ENCODE measurements around the gene HECTD1.
"Not testable (repeated sequence)": the region's sequence is repeated elsewhere in the genome, so short reads cannot be mapped to it uniquely, and the experiment has no call there.

The HECTD1 gene

GRCh38 chr14:31192544-31192943 lies 15.0 kb downstream of the HECTD1 start:
- not testable (repeated sequence) for DNase-seq

DNA sequence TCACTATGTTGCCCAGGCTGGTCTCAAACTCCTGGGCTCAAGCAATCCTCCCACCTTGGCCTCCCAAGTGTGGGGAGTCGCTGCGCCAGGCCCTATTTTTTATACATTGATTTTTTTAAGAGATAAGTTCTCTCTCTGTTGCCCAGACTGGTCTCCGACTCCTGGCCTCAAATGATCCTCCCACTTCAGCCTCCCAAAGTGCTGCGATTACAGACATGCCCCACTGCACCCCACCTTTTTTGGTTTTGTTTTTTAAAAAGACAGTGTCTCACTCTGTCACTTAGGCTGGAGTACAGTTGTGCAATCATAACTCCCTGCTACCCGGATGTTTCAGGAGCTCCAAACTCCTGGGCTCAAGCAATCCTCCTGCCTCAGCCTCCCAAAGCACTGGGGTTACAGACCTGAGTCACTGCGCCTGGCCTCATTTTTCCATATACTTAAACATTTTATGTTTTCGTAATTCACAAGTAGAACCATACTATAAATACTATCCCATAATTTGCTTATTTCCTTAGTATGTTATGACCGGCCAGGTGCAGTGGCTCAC lies 16.8 kb downstream of the HECTD1 start:
- DNase-seq, result no peak

- no peak for DNase-seq
Measured at GRCh38 chr14:31190219-31190603, 17.4 kb downstream of the HECTD1 start.

DNA sequence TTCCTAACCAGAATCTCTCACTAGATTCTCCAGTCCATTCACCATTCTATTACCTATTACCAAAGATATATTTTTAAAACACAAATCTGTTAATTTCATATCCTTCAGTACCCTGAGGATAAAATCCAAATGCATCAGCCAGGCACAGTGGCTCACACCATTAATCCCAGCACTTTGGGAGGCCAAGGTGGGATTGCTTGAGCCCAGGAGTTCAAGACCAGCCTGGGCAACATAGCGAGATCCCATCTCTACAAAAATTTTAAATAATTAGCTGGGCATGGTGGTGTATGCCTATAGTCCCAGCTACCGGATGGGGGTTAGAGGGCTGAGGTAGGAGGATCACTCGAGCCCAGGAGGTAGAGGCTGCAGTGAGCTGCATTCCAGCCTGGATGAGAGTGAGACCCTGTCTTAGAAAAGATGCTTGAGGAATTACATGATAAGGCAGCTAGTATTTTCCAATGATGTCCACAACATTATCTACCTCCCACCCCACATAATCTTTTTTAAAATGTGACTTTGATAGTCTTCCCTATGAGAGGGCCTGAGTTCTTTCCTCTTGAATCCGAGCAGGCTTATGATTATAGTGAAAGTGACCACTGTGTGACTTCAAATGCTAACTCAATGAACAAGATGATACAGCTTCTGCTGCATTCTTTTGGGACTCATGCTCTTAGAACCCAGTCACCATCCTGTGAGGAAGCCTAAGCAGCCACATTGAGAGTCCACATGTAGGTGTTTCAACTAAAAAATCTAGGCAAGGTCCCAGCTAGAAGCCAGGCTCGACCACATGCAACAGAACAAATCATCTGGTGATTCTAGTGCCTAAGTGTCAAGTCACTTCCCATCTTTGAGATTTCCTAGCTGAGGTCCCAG lies 18.0 kb downstream of the HECTD1 start:
- no peak for DNase-seq

DNA sequence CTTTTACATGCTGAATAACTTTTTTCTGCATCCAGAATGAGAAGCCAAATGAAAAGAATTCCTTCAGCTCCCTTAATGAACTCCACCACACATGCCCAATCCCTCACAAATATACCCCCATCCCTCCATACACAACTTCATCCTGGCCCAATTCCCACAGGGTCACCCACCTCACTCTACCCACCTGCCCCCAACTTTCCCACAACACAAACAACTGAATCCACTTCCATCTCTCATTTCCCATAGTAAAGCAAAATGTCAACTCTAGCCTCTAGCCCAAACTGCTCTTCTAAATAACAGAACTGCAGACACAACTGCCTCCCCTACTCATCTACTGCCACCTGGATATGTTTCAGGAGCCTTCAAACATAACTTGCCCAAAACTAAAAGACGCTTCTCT lies 18.8 kb downstream of the HECTD1 start:
- DNase-seq, result no peak

GRCh38 chr14:31182016-31182415 lies 25.6 kb downstream of the HECTD1 start:
- not testable (repeated sequence) for DNase-seq

DNA sequence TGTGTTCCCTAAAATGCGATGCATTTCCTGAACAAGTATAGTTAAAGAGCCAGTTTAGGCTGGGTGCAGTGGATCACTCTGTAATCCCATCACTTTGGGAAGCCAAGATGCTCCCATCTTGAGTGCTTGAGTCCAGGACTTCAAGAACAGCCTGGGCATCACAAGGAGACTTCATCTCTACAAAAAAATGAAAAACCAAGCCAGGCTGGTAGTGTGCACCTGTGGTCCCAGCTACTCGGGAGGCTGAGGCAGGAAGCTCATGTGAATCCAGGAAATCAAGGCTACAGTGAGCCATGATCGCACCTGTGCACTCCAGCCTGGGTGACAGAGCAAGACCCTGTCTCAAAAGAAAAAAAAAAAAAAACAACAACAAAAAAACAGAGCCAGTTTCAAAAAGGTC lies 26.3 kb downstream of the HECTD1 start:
- no peak for DNase-seq

- no peak for DNase-seq
Measured at GRCh38 chr14:31180299-31181051, 27.1 kb downstream of the HECTD1 start.

DNA sequence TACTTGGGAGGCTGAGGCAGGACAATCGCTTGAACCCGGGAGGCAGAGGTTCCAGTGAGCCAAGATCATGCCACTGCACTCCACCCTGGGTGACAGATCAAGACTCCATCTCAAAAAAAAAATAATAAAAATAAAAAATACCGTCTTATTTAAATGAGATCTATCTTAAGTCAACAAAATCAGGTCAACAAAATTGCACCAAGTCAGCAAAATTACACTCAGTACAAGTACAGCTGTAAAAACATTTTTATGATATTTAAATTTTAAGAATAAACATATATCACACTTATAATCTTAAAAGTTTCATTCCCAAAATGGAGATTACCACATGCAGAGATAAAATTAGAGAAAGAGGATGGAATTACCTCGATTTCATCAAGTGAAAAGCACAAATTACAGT lies 33.2 kb downstream of the HECTD1 start:
- DNase-seq, result no peak

GRCh38 chr14:31173120-31173837 lies 34.3 kb downstream of the HECTD1 start:
- no peak for DNase-seq

DNA sequence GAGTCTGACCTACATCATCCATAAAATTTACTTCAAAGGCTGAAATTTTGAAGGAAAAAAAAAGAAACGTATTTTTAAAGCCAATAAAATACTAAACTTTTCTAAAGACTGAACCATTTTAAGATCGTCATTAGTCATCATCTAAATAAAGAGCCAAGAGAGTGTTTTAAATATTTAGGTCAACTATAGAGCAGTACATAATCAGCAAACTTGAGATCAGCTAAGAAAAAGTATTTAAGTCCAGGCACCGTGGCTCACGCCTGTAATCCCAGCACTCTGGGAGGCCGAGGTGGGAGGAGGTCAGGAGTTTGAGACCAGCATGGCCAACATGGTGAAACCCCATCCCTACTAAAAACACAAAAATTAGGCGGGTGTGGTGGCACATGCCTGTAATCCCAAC lies 35.5 kb downstream of the HECTD1 start:
- DNase-seq, result no peak

DNA sequence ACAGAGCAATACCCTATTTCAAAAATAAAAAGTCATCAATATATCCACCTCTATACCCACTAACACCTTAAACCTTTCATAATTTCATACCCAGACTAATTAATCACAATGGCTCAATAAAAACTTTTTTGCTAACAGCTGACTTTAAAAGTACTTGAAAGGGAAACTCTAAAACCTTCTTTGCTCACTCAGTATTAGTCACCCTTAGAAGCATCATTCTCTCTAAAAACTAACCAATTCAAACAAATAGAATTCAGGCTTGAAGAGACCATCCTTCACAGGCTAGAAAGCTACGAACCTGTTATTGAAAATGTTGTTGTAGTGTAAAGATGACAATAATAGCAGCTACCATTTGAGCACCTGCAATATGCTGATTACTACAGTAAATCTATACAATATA lies 37.2 kb downstream of the HECTD1 start:
- no peak for DNase-seq

GRCh38 chr14:31169877-31170276 lies 37.7 kb downstream of the HECTD1 start:
- no peak for DNase-seq

GRCh38 chr14:31167032-31167431 lies 40.6 kb downstream of the HECTD1 start:
- no peak for DNase-seq

DNA sequence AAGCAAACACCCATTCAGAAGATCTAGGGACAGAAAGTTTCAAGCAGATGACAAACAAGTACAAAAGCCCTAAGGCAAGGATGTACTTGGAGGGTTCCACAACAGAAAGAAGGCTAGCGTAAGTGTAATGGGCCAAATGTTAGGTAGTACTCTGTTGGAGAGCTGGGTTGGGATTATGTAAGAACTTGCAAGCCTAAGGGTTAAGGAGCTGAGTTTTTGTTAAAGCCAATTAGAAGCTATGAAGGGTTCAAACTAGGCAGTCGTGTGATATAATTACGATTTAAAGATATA lies 41.4 kb downstream of the HECTD1 start:
- no peak for DNase-seq

- DNase-seq, result no peak
Measured at GRCh38 chr14:31164115-31164514, 43.5 kb downstream of the HECTD1 start.

DNA sequence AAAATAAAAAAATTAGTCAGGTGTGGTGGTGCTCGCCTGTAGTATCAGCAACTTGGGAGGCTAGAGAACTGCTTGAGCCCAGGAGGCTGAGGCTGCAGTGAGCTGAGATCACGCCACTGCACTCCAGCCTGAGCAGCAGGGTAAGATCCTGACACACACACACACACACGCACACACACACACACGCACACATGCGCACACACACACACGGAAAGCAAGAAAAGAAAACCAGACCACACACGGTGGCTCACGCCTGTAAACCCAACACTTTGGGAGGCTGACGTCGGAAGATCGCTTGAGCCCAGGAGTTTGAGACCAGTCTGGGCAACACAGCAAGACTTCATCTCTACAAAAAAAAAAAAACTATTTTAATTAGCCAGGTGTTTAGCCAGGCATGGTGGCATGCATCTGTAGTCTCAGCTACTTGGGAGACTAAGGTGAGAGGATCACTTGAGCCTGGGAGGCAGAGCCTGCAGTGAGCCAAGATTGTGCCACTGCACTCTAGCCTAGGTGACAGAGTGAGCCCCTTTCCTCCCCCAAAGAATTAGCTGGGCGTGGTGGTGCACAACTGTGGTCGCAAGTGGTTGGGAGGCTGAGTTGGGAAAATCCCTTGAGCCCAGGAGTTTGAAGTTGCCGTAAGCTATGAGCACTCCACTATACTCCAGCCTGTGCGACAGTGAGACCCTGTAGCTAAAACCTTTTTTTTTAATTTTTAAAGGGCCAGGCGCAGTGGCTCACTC lies 44.5 kb downstream of the HECTD1 start:
- no peak for DNase-seq

DNA sequence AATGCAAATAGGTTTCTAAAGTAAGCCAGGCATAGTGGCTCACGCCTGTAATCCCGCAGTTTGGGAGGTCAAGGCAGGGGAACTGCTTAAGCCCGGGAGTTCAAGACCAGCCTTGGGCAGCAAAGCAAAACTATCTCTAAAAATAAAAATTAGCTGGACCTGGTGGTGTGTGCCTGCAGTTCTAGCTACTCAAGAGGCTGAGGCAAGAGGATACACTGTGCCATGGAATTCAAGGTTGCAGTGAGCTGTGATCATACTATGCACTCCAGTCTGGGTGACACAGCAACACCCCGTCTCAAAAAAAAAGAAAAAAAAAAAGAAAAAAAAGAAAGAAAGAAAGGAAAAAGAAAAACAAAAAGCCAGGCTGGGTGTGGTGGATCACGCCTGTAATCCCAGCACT lies 46.3 kb downstream of the HECTD1 start:
- no peak for DNase-seq

- no peak for DNase-seq
Measured at GRCh38 chr14:31159682-31160296, 47.8 kb downstream of the HECTD1 start.

- no peak for DNase-seq
Measured at GRCh38 chr14:31154956-31155355, 52.6 kb downstream of the HECTD1 start.

DNA sequence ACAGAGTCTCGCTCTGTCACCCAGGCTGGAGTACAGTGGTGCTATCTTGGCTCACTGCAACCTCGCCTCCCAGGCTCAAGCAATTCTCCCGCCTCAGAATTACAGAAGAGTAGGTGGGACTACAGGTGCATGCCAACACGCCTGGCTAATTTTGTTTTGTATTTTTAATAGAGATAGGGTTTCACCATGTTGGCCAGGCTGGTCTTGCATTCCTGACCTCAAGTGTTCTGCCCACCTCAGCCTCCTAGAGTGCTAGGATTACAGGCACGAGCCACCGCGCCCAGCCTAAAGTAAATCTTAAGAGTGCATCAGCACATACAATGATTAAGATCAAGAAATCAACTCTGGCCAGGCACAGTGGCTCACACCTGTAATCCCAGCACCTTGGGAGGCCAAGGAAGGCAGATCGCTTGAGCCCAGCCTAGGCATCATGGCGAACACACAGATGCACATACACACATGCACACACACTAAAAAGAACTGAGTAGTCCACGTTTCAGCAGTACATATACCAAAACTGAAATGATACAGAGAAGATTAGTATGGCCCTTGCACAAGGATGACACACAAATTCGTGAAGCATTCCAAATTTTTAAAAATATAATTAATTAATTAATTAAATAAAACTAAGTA lies 65.0 kb downstream of the HECTD1 start:
- DNase-seq, result no peak

GRCh38 chr14:31139301-31139847 lies 68.2 kb downstream of the HECTD1 start:
- no peak for DNase-seq

All from CD4-positive, alpha-beta T cell treated with Interleukin-21 for 1 hour (primary cell).